ENCODE measurements around the gene C1orf167. TPM values are rescaled to one million over a fixed set of nuclear protein-coding genes. Genes with fewer than 3 reads are reported as not detected.

The C1orf167 gene
- total RNA-seq, 1 experiment from 2014 or later: 0.39 TPM

DNA sequence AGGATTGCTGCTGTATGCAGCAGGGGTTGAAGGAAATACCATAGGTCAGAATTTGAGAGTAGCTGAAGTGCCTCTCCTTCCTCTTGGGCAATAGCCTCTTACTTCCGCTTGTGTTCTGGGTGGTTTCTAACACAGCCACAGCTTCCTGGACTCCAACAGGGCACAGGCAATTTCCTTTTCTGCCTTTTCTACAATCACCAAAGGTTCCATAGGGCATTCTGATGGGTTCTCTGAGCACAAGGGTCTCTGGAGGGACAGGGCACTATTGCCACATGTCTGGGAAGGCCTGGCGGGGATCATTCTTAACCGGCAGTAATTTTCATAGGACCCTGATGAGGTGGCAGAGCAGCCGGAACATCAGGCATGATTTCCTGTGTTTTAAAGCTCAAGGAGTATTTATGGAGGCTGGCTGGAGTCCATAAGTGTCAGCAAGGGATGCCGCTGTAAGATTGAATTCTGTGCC is 31.5 kb upstream of the C1orf167 start:
- H3K18ac ChIP-seq (ENCODE audit: insufficient read length, low read depth, low read length): no peak overlapping the region
- 0 out of 7 replicates have a peak overlapping the region, but pooled peaks of 1 of the 3 experiments have one; percentile 32 for H3K27ac Mint-ChIP-seq
- peaks cover 8% of the 10 kb centered on the region for H3K4me1 ChIP-seq (ENCODE audit: insufficient read depth, low read length)
- H3K4ac ChIP-seq (ENCODE audit: low read depth, low read length): no peak overlapping the region
- H2BK20ac ChIP-seq (ENCODE audit: low read depth, low read length, poor library complexity, severe bottlenecking): no peak overlapping the region
- no peak overlapping the region for H3K56ac ChIP-seq (ENCODE audit: insufficient read length, low read depth, low read length)
- H4K91ac ChIP-seq (ENCODE audit: insufficient read length, low read depth, low read length): no peak overlapping the region
- no peaks in the 10 kb centered on the region for H3K9me3 ChIP-seq (ENCODE audit: control insufficient read depth, low read depth, low read length)
- H3K4me1 Mint-ChIP-seq: peaks cover 41 to 46% of the 10 kb centered on the region in 2 experiments
- no peak overlapping the region for H2AFZ ChIP-seq (ENCODE audit: low read length)
- WGBS (ENCODE audit: extremely low coverage, insufficient read length, low lambda C conversion rate): no CpG with 5 or more reads among the region's 5 CpGs
- H3K79me1 ChIP-seq (ENCODE audit: insufficient read depth, low read depth, low read length, poor library complexity, severe bottlenecking): no peaks in the 10 kb centered on the region
- no peak overlapping the region for H3K14ac ChIP-seq (ENCODE audit: insufficient read depth, low read length)
- no peak for DNase-seq
- H2BK120ac ChIP-seq (ENCODE audit: low read depth, low read length, poor library complexity, severe bottlenecking): no peak overlapping the region
- no peak overlapping the region for H3K27ac ChIP-seq (ENCODE audit: insufficient read length, low read depth, low read length)
- TF ChIP-seq, protein P1, sequence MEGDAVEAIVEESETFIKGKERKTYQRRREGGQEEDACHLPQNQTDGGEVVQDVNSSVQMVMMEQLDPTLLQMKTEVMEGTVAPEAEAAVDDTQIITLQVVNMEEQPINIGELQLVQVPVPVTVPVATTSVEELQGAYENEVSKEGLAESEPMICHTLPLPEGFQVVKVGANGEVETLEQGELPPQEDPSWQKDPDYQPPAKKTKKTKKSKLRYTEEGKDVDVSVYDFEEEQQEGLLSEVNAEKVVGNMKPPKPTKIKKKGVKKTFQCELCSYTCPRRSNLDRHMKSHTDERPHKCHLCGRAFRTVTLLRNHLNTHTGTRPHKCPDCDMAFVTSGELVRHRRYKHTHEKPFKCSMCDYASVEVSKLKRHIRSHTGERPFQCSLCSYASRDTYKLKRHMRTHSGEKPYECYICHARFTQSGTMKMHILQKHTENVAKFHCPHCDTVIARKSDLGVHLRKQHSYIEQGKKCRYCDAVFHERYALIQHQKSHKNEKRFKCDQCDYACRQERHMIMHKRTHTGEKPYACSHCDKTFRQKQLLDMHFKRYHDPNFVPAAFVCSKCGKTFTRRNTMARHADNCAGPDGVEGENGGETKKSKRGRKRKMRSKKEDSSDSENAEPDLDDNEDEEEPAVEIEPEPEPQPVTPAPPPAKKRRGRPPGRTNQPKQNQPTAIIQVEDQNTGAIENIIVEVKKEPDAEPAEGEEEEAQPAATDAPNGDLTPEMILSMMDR (conservative IDR thresholded peaks at IDR 0.05): no peak
- H3K23me2 ChIP-seq (ENCODE audit: insufficient read length, low read depth, low read length, poor library complexity, severe bottlenecking): no peaks in the 10 kb centered on the region
- H4K5ac ChIP-seq (ENCODE audit: insufficient read length, low read depth, low read length): no peak overlapping the region
- no peaks in the 10 kb centered on the region for H3K79me2 ChIP-seq (ENCODE audit: insufficient read depth, low read length)
- H4K20me1 ChIP-seq (ENCODE audit: control insufficient read depth, insufficient read depth, insufficient read length): no peaks in the 10 kb centered on the region
- no peak overlapping the region for H3T11ph ChIP-seq (ENCODE audit: low read length)
- no peak overlapping the region for H3K4me2 ChIP-seq (ENCODE audit: insufficient read depth, insufficient read length, low read length)
- no peak overlapping the region for H2AK5ac ChIP-seq (ENCODE audit: insufficient read length, low read length)
- no peaks in the 10 kb centered on the region for H3K36me3 Mint-ChIP-seq (ENCODE audit: insufficient read depth in 1 of 3, low read depth in 3 of 3)
- no peak overlapping the region for H4K8ac ChIP-seq (replicated peaks; ENCODE audit: insufficient read length, low read depth, low read length)
- H3K27me3 Mint-ChIP-seq (ENCODE audit: low read depth): no peaks in the 10 kb centered on the region; the same call in none of the 2 replicates
- H3K4me3 Mint-ChIP-seq: no peak overlapping the region
- no peak overlapping the region for H2BK5ac ChIP-seq (ENCODE audit: insufficient read length, low read length)
- no peaks in the 10 kb centered on the region for H3K27me3 ChIP-seq (ENCODE audit: insufficient read depth, low read length)
- no peak overlapping the region for H2BK15ac ChIP-seq (ENCODE audit: low read depth, low read length)
- no peaks in the 10 kb centered on the region; a peak in 1 of 5 replicates for H3K9me3 Mint-ChIP-seq
- H3K9ac ChIP-seq (ENCODE audit: extremely low read depth, insufficient read length, low read length): no peak overlapping the region
- no peak overlapping the region for H3K23ac ChIP-seq (ENCODE audit: insufficient read length, low read depth, low read length)
- H2BK12ac ChIP-seq (ENCODE audit: insufficient read length, low read depth, low read length): no peak overlapping the region
